Neural cell (in vitro differentiated cells): ENCODE results near the gene SMTNL2.
A peak's percentile ranks its signal among the peaks of the same experiment; 100 is the strongest.

Source experiments
- EZH2 ChIP-seq: fragments of 200-600, 300-800 bp; shearing (Covaris generic), sonication (generic); IDR thresholded peaks from 2 replicates; pipeline ENCODE4 v1.6.1; 2014; ENCODE audit warnings: antibody characterized with exemption, low read length, borderline replicate concordance, mild to moderate bottlenecking; ENCODE audit not compliant: insufficient read depth, poor library complexity, severe bottlenecking
- TF ChIP-seq, protein P1 (sequence below): fragments of 450-650 bp; IDR thresholded peaks from 2 replicates; pipeline ENCODE4 v1.5.1; 2014; ENCODE audit warnings: antibody characterized with exemption, mild to moderate bottlenecking, moderate library complexity; ENCODE audit not compliant: poor library complexity, severe bottlenecking
- TF ChIP-seq, protein P2 (sequence below): IDR thresholded peaks from 2 replicates; pipeline ENCODE4 v1.6.1; 2012; ENCODE audit warnings: borderline replicate concordance

DNA sequence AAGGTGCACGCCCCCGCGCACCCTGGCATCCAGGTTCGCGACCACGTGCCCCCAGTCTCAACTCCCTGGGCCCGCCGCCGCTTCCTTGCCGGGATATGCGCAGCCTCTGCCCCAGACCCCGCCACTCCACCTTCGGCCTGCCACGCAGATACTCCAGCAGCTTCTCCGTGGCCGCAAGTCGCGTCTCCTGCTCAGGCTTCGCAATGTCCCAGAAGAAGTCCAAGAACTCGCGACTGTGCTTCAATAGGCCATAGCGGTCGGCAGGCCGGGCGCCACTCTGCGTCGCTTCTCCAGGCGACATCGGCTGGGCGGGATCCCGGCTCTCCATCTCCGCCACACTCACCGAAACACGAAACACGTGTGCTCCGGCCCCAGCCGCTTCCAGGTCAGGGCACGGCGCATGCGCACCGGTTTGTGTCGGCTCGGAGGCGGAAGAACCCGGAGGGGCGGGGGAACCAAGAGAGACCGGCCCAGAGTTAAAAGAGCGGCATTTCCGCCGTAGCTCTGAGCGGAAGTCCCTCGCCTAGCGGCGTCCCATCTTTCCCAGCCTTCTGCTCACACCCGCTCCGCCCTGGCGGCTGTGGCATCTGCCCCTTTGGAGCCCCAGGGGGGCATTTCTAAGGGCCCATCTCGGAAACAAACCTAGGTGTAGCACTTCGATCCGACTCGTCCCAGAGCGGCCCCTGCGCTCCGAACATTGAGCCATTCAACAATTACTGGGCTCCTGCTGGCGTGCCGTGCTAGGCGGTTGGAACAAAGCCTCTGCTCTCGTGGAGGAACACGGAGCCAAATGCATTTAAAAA is 29.1 kb upstream of the SMTNL2 start, which contains the start of gene MYBBP1A:
- TF ChIP-seq EZH2: no peak
- TF ChIP-seq, protein P1, sequence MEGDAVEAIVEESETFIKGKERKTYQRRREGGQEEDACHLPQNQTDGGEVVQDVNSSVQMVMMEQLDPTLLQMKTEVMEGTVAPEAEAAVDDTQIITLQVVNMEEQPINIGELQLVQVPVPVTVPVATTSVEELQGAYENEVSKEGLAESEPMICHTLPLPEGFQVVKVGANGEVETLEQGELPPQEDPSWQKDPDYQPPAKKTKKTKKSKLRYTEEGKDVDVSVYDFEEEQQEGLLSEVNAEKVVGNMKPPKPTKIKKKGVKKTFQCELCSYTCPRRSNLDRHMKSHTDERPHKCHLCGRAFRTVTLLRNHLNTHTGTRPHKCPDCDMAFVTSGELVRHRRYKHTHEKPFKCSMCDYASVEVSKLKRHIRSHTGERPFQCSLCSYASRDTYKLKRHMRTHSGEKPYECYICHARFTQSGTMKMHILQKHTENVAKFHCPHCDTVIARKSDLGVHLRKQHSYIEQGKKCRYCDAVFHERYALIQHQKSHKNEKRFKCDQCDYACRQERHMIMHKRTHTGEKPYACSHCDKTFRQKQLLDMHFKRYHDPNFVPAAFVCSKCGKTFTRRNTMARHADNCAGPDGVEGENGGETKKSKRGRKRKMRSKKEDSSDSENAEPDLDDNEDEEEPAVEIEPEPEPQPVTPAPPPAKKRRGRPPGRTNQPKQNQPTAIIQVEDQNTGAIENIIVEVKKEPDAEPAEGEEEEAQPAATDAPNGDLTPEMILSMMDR: peak; percentile 81
- TF ChIP-seq, protein P2, sequence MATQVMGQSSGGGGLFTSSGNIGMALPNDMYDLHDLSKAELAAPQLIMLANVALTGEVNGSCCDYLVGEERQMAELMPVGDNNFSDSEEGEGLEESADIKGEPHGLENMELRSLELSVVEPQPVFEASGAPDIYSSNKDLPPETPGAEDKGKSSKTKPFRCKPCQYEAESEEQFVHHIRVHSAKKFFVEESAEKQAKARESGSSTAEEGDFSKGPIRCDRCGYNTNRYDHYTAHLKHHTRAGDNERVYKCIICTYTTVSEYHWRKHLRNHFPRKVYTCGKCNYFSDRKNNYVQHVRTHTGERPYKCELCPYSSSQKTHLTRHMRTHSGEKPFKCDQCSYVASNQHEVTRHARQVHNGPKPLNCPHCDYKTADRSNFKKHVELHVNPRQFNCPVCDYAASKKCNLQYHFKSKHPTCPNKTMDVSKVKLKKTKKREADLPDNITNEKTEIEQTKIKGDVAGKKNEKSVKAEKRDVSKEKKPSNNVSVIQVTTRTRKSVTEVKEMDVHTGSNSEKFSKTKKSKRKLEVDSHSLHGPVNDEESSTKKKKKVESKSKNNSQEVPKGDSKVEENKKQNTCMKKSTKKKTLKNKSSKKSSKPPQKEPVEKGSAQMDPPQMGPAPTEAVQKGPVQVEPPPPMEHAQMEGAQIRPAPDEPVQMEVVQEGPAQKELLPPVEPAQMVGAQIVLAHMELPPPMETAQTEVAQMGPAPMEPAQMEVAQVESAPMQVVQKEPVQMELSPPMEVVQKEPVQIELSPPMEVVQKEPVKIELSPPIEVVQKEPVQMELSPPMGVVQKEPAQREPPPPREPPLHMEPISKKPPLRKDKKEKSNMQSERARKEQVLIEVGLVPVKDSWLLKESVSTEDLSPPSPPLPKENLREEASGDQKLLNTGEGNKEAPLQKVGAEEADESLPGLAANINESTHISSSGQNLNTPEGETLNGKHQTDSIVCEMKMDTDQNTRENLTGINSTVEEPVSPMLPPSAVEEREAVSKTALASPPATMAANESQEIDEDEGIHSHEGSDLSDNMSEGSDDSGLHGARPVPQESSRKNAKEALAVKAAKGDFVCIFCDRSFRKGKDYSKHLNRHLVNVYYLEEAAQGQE: peak; percentile 91
